Endothelial cell of umbilical vein (primary cell): ENCODE results near the gene C20orf144. TPM values are rescaled to one million over a fixed set of nuclear protein-coding genes. Genes with fewer than 3 reads are reported as not detected.

Experiments
- BruUV-seq: library from RNA; stranded (reverse); fragments of 400-500 nt; replicated peaks from 2 replicates; lab custom pipeline; 2021; lab: Mats Ljungman, UMichigan
- CTCF ChIA-PET: fragments of 300-600, 350-600 bp; sonication (Branson Sonifier 250); formaldehyde crosslinking; loops from one replicate; lab custom pipeline; 2021; ENCODE audit warnings: antibody characterized with exemption, inconsistent platforms; lab: Charles Lee
- POLR2A ChIA-PET: fragments of 300-600, 350-600 bp; sonication (Branson Sonifier 250); formaldehyde crosslinking; loops from one replicate; lab custom pipeline; 2021; ENCODE audit warnings: antibody characterized with exemption, inconsistent platforms; lab: Charles Lee
- DNase-seq: peaks from one replicate; pipeline ENCODE4 v3.0.0-alpha.2; 2011; ENCODE audit warnings: low read depth, low spot score
- FAIRE-seq: peaks from 2 replicates; lab custom pipeline; 2011; peaks lifted over from hg19 to GRCh38; lab: Jason Lieb, UNC
- H2AFZ ChIP-seq: 2 replicates; pipeline ENCODE4 v1.6.0; 2012; ENCODE audit warnings: low read depth, low read length, control low read depth, inconsistent platforms
- H3K27ac ChIP-seq: 2 replicates; pipeline ENCODE4 v1.5.1; 2011; ENCODE audit warnings: low read depth, mild to moderate bottlenecking, control low read depth, low read length, moderate library complexity; ENCODE audit not compliant: insufficient read depth
- H3K27me3 ChIP-seq, 2 experiments: 2 replicates each; pipeline versions ENCODE4 v1.6.0 to v1.6.1; 2011; ENCODE audit warnings: low read length in 2 of 2, mixed read lengths in 1 of 2; ENCODE audit not compliant: control insufficient read depth in 2 of 2, insufficient read depth in 2 of 2
- H3K36me3 ChIP-seq, 2 experiments: 2 replicates in 1 of 2; 3 replicates in 1 of 2; pipeline ENCODE4 v1.5.1; 2011; ENCODE audit warnings: low read length in 2 of 2, mild to moderate bottlenecking in 1 of 2, moderate library complexity in 1 of 2; ENCODE audit not compliant: control insufficient read depth in 2 of 2, insufficient read depth in 2 of 2; ENCODE audit errors: extremely low read depth in 1 of 2
- H3K4me1 ChIP-seq: 3 replicates; pipeline ENCODE4 v1.5.1; 2011; ENCODE audit warnings: mild to moderate bottlenecking, low read length; ENCODE audit not compliant: control insufficient read depth, insufficient read depth; ENCODE audit errors: extremely low read depth
- H3K4me2 ChIP-seq: 2 replicates; pipeline ENCODE4 v1.6.1; 2011; ENCODE audit warnings: low read length, control low read depth, mixed read lengths; ENCODE audit not compliant: insufficient read depth
- H3K4me3 ChIP-seq, 3 experiments: fragments of 200-600 bp in 1 of 3; sonication (generic), shearing (Covaris generic) in 1 of 3; replicated peaks in 1 of 3; 2 replicates each; pipeline ENCODE4 v1.5.1; 2011 to 2016; ENCODE audit warnings: control low read depth in 3 of 3, low read length in 3 of 3, mild to moderate bottlenecking in 2 of 3, inconsistent platforms in 1 of 3, low read depth in 1 of 3, moderate library complexity in 1 of 3; ENCODE audit not compliant: insufficient read depth in 1 of 3
- H3K79me2 ChIP-seq: 2 replicates; pipeline ENCODE4 v1.6.0; 2012; ENCODE audit warnings: low read length, inconsistent platforms; ENCODE audit not compliant: control insufficient read depth, insufficient read depth
- H3K9ac ChIP-seq: replicated peaks from 2 replicates; pipeline ENCODE3; 2011; ENCODE audit warnings: low read length, control low read depth; ENCODE audit not compliant: insufficient read depth; ENCODE audit errors: extremely low read depth
- H3K9me1 ChIP-seq: replicated peaks from 3 replicates; pipeline ENCODE4 v1.6.0; 2011; ENCODE audit warnings: mild to moderate bottlenecking, low read length; ENCODE audit not compliant: control insufficient read depth, insufficient read depth; ENCODE audit errors: extremely low read depth
- H3K9me3 ChIP-seq: replicated peaks from 2 replicates; pipeline ENCODE4 v1.5.1; 2012; ENCODE audit warnings: low read length, inconsistent platforms; ENCODE audit not compliant: control insufficient read depth, insufficient read depth
- H4K20me1 ChIP-seq: replicated peaks from 2 replicates; pipeline ENCODE3; 2011; ENCODE audit warnings: mild to moderate bottlenecking, low read length; ENCODE audit not compliant: control insufficient read depth, insufficient read depth; ENCODE audit errors: extremely low read depth
- EZH2 ChIP-seq: IDR thresholded peaks from 2 replicates; pipeline ENCODE4 v1.6.1; 2012; ENCODE audit warnings: borderline replicate concordance, low read depth, mild to moderate bottlenecking, moderate library complexity, low read length, inconsistent platforms; ENCODE audit not compliant: severe bottlenecking
- FOS ChIP-seq: IDR thresholded peaks from 2 replicates; pipeline ENCODE4 v1.6.1; 2011; ENCODE audit warnings: mild to moderate bottlenecking, low read length, moderate library complexity, borderline replicate concordance; ENCODE audit not compliant: insufficient read depth
- GATA2 ChIP-seq: IDR thresholded peaks from 2 replicates; pipeline ENCODE4 v1.7.0; 2011; ENCODE audit warnings: low read depth, mild to moderate bottlenecking, moderate library complexity, mixed read lengths, low read length; ENCODE audit not compliant: insufficient read length, insufficient read depth
- JUN ChIP-seq: IDR thresholded peaks from 2 replicates; pipeline ENCODE4 v1.6.1; 2011; ENCODE audit warnings: borderline replicate concordance, low read depth; ENCODE audit not compliant: insufficient read length, insufficient read depth
- MYC ChIP-seq: IDR thresholded peaks from one replicate; pipeline ENCODE4 v1.6.1; 2011; ENCODE audit warnings: mild to moderate bottlenecking, low read depth, low read length
- POLR2A ChIP-seq: IDR thresholded peaks from 2 replicates; pipeline ENCODE4 v1.6.1; 2012; ENCODE audit warnings: low read depth, mild to moderate bottlenecking, control low read depth, low read length
- POLR2AphosphoS5 ChIP-seq: IDR thresholded peaks from 2 replicates; pipeline ENCODE4 v1.6.1; 2012; ENCODE audit warnings: low read depth, mild to moderate bottlenecking, control low read depth, low read length, moderate library complexity; ENCODE audit not compliant: insufficient read depth
- dilution Hi-C: fragments of 300-500 bp; cut with MboI; formaldehyde crosslinking; loops from one replicate; pipeline ENCODE4 v1.15.0; 2019; ENCODE audit warnings: low sequenced_read_pairs; ENCODE audit not compliant: extremely low pct_ligation_motif_present
- intact Hi-C: fragments of 100-400 bp; cut with micrococcal nuclease; formaldehyde crosslinking; loops from one replicate; pipeline ENCODE4 v1.10.0; 2022
- polyA plus RNA-seq, 4 experiments: library from polyadenylated mRNA; depleted of rRNA in 3 of 4; stranded (reverse) in 3 of 4; unstranded in 1 of 4; fragments of >200 nt; gene quantifications; 2 replicates each; pipeline versions ENCODE4 v1.2.1 to v1.2.3, GENCODE V29; 2011 to 2012; ENCODE audit warnings: missing spikeins in 1 of 4
- total RNA-seq: library from RNA; stranded (reverse); gene quantifications from 2 replicates; pipeline ENCODE4 v1.2.3, GENCODE V29; 2021
- TF ChIP-seq, protein P1 (sequence below): IDR thresholded peaks from 2 replicates; pipeline ENCODE4 v1.6.1; 2011; ENCODE audit not compliant: insufficient read depth, insufficient read length
- TF ChIP-seq, protein P2 (sequence below), 2 donors: IDR thresholded peaks; 1 replicate in 1 of 2; 2 replicates in 1 of 2; pipeline ENCODE4 v1.5.1; 2011; ENCODE audit warnings: low read length in 2 of 2, mild to moderate bottlenecking in 2 of 2, moderate library complexity in 2 of 2, control low read depth in 1 of 2, inconsistent platforms in 1 of 2, low read depth in 1 of 2; ENCODE audit not compliant: insufficient read depth in 1 of 2; ENCODE audit errors: extremely low read depth in 1 of 2

The C20orf144 gene
- total and polyA plus RNA-seq, 2 donors (not counting 3 experiments of a cell fraction or from before 2014, with no cell fraction given) = not detected

GRCh38 chr20:33667245-33667675 lies 5.1 kb downstream of the C20orf144 start:
- Histone ChIP-seq H3K79me2 (no peaks in the 10 kb centered on the region), H3K9ac (no peak overlapping the region), H3K27me3 (no peaks in the 10 kb centered on the region), H2AFZ (peak overlapping the region; percentile 19), H3K9me1 (no peaks in the 10 kb centered on the region), H4K20me1 (no peaks in the 10 kb centered on the region), H3K4me1 (peaks cover 23% of the 10 kb centered on the region), H3K4me2 (peak overlapping the region; percentile 26), H3K36me3 (peaks cover 0 to 2% of the 10 kb centered on the region in 2 experiments), H3K27ac (no peak overlapping the region), H3K4me3 (peak overlapping the region; percentile 3 to 33 (median 17)), H3K9me3 (no peaks in the 10 kb centered on the region)
- FAIRE-seq (no peak), DNase-seq (no peak)
- dilution Hi-C loops = no loop called here
- POLR2A ChIA-PET = interaction anchor here (1.2 to 1.4 kb wide), 2 partner anchors 14 to 178 kb away, joined by 3 to 4 read pairs; partner anchors contain the start of gene CBFA2T2
- TF ChIP-seq POLR2AphosphoS5 (peak; percentile 36), POLR2A (no peak), GATA2 (no peak), EZH2 (no peak), FOS (no peak), JUN (no peak), MYC (no peak)
- TF ChIP-seq, protein P1, sequence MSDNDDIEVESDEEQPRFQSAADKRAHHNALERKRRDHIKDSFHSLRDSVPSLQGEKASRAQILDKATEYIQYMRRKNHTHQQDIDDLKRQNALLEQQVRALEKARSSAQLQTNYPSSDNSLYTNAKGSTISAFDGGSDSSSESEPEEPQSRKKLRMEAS = no peak
- TF ChIP-seq, protein P2, sequence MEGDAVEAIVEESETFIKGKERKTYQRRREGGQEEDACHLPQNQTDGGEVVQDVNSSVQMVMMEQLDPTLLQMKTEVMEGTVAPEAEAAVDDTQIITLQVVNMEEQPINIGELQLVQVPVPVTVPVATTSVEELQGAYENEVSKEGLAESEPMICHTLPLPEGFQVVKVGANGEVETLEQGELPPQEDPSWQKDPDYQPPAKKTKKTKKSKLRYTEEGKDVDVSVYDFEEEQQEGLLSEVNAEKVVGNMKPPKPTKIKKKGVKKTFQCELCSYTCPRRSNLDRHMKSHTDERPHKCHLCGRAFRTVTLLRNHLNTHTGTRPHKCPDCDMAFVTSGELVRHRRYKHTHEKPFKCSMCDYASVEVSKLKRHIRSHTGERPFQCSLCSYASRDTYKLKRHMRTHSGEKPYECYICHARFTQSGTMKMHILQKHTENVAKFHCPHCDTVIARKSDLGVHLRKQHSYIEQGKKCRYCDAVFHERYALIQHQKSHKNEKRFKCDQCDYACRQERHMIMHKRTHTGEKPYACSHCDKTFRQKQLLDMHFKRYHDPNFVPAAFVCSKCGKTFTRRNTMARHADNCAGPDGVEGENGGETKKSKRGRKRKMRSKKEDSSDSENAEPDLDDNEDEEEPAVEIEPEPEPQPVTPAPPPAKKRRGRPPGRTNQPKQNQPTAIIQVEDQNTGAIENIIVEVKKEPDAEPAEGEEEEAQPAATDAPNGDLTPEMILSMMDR (IDR thresholded peaks at IDR 0.05; ENCODE audit: extremely low read depth in 1 of 2, insufficient read depth in 1 of 2, low read depth in 1 of 2, low read length in 2 of 2) = peak in 1 of 2 donors; percentile 23
- intact Hi-C loops = loop anchor here (2.0 to 10.0 kb wide), 3 partner anchors 20 to 400 kb away; partner anchors contain the start of genes E2F1 and RALY
- BruUV-seq = no TSS peak
- CTCF ChIA-PET = interaction anchor here (0.6 to 3.3 kb wide), 39 partner anchors 9 to 460 kb away, joined by 3 to 36 read pairs (median 4); partner anchors contain the start of genes CBFA2T2, CDK5RAP1, PXMP4 and SNTA1
